ENCODE data around the gene DOCK3.
"Not testable (repeated sequence)": the region's sequence is repeated elsewhere in the genome, so short reads cannot be mapped to it uniquely, and the experiment has no call there.

DOCK3 gene

DNA sequence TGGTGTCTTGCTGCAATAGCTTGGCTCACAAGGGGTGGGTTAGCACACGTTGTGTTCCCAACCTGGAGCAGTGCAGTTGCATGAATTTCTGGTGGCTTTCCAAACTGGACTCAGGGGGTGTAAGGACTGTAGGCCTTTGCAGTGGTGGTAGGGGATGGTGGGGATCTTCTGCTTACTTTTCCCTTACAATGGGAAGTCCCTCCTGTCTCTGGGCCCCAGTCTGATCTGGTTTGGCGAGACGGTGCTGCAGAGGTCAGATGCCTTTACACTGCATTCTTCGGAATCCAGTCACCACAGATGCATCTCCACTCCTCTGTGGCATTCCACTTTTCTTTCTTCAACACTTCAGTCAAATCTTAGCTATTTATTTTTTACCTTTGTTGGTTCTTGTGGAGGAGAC is 132.1 kb downstream of the DOCK3 start:
- peak; percentile 19 for DNase-seq (ENCODE audit: low spot score)

DNA sequence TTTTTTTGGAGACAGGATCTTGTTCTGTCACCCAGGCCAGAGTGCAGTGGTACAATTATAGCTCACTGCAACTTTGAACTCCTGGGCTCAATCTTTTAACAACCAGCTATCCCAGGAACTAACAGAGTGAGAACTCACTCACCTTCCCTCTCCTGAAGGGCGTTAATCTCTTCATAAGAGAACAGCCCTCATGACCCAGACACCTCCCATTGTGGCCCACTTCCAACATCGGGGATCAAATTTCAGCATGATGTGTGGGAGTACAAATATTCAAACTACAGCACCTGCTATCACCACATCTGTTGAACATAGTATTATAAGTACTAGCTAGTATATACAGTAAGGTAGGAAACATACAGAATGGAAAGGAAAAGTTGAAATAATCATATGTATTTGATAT is 132.5 kb downstream of the DOCK3 start:
- no peak for DNase-seq (ENCODE audit: low spot score)

DNA sequence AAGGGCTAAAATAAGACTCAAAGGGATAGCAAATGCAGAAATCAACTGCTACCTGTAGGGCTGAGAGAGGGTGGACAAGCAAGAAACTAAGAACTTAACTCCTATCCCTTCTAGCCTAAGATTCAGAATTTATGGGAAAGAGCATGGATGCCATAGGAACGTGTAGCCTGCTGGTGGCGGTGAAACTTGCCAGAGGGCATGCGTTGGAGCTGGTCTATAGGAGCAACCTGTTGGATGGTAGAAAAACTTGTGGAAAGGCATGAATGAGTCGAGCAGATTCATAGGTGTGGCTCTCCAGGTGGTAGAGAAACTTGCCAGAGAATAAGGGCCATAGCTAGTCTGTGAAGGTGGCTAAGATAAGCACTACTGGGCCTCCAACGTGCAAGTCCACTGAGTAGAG is 137.2 kb downstream of the DOCK3 start:
- DNase-seq (ENCODE audit: low spot score): no peak

DNA sequence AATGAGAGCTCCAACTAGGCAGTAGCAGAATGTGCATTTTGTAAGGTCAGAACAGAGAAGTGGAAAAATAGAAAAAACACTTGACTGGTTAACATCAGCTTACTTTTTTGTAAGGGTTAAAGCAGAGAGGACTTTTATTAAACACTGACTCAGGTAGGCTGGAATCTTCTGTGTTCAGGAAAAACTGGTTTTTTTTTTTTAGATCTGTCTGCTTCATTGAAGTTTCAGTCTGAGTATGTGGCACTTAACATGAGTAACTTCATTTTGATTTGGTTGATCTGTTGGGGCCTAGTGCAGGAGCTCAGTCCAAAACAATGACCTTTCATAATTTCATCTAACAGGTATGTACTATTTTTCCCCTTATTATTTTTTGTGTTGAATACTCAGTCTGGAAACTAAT is 141.1 kb downstream of the DOCK3 start:
- DNase-seq (ENCODE audit: low spot score): no peak

DNA sequence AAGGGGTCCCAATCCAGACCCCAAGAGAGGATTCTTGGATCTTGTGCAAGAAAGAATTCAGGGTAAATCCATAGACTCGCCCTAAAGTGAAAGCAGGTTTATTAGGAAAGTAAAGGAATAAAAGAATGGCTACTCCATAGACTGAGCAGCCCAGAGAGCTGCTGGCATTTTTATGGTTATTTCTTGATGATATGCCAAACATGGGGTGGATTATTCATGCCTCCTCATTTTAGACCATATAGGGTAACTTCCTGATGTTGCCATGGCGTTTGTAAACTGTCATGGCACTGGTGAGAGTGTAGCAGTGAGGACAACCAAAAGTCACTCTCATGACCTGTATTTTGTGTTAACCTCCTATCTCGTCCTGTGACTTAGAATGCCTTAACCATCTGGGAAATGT is 142.2 kb downstream of the DOCK3 start:
- DNase-seq (ENCODE audit: low spot score): no peak

DNA sequence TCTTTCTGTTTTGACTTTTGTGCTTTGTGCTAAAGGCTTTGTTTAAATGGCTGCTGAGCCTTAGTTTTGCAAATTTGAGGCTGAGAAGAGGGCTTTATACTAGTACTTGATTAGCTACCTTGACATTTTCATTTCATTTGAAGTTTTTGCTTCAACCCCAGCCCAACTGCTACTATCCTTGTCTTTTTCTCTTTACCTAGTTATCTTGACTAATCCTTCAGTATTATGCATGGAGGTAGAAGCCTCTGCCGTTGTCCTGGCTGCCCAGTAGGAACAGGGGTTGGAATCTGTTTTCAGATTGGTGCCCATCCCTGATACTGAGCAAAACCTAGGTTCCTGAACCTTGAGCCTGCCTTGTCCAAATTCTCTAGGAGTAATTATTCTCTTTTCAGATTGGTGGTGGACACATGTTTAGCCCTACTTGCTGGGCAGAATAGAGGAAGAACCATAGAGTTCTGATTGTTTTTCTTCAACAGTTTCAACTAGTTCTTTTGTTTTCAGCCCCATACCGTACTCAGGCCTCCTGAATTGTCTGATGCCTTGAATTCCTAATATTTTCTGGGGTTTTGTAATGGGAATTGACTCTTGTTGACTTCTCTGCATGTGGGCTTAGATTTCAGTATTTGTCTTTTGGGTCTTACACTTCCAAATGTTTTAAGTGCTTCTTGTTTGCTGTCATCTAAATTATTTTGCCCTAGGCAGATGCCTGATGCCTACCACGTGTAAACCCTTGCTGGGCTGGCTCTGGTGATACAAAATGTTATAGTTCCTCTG is 143.2 kb downstream of the DOCK3 start:
- DNase-seq (ENCODE audit: low spot score): no peak

DNA sequence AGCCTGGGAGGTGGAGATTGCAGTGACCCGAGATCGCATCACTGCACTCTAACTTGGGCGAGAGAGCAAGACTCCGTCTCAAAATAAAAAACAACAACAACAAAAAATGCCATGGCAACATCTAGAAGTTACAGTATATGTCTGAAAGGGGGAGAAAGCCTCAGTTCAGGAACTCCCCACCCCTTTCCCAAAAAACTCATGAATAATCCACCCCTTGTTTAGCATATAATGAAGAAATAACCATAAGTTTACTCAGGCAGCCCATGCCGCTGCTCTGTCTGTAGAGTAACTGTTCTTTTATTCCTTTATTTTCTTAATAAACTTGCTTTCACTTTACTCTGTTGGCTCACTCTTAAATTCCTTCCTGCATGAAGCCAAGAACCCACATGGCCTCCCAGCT is 145.2 kb downstream of the DOCK3 start:
- DNase-seq (ENCODE audit: low spot score): no peak

DNA sequence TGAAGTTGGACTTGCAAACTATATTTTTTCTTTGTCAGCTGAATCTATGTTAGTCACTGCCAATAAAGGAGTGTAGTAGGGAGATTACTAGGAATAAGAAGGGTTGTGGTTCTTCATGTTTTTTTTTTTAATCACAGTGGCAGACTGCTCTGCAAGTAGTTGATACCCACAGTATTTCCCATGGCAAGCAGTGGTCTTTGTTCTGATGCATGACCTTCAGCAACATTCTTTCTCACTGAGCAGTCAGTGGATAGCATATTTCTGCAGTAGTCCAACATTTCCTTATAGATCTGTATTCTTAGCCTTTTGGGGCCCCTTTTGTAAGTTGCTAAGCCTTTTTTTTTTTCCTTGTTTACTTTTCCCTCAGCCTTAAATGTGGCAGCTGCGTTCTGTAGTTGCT is 151.1 kb downstream of the DOCK3 start:
- no peak for DNase-seq (ENCODE audit: low spot score)

DNA sequence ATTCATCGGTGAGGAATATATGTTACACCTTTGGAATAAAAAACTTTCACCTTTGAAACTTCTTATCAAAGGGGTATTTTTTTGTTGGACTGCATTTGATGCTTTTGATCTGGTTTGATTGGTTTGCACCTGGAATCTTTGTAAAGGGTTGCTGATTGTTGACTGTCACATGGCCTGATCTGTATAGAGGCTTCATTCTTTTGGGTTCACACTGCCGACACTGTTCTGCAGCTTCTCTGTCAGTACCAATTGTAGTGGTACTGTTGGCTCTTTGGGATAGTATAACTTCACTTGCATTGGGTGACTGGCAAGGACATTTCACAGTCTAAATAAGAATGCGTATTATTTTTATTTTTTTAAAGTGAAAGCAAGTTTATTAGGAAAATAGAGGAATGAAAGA is 155.7 kb downstream of the DOCK3 start:
- DNase-seq (ENCODE audit: low spot score): no peak

DNA sequence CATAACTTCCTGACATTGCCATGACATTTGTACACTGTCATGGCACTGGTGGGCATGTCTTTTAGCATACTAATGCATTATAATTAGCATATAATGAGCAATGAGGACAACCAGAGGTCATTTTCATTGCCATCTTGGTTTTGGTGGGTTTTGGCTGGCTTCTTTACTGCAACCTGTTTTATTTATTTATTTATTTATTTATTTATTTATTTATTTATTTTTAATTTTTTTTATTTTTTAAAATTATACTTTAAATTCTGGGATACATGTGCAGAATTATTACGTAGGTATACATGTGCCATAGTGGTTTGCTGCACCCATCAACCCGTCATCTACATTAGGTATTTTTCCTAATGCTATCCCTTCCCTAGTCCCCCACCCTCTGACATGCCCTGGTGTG is 156.3 kb downstream of the DOCK3 start:
- not testable (repeated sequence) for DNase-seq (ENCODE audit: low spot score)

DNA sequence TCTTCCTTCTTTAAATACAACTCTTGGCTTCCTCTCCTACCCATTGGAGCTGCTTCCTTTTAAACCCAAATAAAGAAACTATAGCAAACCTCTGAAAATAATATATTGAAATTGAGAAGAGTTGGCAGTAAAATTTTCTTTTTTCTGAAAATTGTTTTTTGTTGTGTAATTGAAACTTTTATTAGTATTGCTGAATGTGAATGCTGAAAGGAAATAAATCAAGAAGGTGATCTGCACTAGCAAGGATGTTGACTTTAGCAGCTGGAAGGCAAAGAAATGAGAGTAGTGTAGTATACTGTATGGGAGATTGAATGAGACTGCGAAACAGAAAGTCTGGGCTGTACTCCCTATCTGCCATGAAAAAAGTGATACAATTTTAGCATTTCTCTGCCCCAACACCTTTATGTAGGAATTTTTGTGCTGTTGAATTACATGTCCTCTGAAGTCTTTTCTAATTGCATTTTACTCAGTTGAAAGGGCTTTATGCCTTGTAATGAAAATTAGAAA is 166.3 kb downstream of the DOCK3 start:
- no peak for DNase-seq (ENCODE audit: low spot score)

DNA sequence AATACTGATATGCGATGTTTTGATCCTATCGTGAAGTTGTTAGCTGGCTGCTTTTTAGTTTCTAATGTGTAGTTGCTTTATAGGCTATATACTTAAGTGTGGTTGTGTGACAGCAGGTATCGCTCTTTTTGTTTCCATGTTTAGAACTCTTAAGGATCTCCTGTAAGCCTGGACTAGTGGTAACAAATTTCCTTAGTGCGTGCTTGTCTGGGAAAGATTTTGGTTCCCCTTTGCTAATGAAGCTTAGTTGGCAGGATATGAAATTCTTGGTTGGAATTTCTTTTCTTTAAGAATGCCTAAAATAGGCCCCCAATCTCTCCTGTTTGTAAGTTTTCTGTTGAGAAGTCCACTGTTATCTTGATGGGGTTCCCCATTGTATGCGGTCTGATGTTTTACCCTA is 173.6 kb downstream of the DOCK3 start:
- no peak for DNase-seq (ENCODE audit: low spot score)

DNA sequence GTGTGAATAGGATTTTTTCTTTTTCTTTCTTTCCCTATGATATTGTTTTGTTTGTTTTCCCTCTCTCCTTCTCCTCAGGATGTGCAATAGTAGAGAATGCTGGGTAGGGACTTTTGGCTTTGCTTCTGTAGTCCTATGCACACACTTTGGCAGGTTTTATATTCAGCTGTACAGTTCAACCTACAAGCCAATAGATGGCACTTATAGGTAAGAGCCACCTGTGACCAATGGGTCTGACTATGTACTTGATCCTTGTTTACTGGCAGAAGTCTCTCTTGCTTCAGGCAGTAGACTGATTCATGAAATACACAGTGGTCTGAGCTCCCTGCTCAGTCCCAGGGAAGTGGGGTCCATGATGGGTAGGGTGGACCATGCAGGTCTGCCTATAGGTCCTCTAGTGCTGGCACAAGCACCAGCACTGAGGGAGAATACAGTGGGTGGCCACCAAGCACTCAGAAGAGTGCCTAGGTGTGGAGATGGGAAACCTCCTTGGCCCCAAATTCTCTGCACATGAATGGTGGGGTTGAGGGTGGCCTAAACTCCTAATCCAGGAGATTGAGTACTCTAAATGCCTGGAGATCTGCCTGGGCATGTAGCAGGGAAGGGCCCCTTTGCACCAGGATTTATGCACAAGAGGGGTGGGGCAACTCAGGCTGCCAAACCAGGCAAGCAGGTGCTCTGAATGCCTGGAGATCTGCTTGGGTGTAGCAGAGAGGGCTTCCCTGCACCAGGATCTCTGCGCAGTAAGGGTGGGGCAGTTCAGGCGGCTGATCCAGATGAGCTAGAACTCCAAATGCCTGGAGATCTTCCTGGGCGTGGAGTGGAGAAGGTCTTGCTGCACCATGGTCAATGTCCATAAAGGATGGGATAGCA is 176.1 kb downstream of the DOCK3 start:
- DNase-seq (ENCODE audit: low spot score): no peak

DNA sequence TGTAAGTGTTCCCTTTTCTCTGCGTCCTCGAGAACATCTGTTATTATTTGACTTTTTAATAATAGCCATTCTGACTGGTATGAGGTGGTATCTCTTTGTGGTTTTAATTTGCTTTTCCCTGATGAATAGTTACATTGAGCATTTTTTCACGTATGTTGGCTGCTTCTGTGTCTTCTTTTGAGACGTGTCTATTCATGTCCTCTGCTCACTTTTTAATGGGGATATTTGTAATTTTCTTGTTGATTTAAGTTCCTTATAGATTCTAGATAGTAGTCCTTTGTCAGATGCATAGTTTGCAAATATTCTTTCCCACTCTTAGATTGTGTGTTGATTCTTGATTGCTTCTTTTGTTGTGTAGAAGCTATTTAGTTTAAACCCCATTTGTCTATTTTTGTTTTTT is 179.2 kb downstream of the DOCK3 start:
- DNase-seq (ENCODE audit: low spot score): no peak

DNA sequence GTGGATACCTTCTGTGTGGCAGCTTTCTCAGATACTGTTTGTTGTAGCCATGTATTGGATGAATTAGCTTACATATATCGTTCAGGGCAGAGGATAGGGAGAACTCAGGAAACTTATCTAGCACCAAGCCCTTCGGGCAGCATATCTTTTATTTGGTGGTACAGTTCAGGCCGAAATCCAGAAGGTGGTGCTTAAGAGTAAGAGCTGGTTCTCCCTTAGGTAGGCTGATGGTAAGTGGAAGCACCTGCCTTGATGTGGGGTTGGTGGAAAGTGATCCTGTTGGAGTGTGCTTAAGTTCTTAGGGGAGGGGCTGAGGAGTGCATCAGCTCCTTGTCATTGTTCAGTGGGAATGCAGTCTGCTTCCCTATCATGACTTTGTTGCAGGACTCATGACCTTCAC is 187.5 kb downstream of the DOCK3 start:
- DNase-seq (ENCODE audit: low spot score): no peak

DNA sequence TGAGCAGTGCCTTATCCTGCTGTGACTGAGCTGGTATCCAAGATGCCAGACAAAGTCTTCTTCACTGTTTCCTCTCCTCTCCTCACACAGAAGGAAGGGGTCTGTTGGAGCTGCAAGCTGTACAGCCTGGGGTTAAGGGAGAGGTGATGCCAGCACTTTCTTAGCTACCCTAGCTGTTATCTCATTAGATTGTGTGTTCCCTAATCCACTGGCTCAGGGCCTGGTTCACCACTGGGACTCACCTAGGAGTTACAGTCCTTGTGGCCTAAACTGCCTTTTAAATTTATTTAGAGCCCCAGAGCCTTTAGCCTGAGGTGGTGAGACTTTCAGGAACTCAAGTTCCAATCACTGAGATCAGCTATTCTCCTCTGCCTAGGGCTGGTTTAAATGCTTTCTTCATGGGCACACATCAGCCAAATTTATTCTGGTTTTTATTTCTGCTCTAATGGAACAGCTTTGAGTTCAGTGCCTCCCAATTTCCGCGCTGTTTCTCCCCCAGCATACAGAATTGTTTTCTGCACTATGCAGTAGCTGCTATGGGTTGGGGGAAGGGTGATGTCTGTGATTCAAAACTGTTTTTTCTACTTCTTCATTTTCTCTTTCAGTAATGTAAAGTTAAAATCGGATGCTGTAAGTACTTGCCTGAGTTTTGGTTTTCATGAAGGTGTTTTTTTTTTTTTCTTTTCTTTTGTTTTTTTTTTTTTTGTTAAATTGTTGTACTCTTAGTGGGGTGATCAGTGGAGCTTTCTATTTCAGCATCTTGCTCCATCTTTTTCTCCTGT is 198.8 kb downstream of the DOCK3 start:
- no peak for DNase-seq (ENCODE audit: low spot score)

DNA sequence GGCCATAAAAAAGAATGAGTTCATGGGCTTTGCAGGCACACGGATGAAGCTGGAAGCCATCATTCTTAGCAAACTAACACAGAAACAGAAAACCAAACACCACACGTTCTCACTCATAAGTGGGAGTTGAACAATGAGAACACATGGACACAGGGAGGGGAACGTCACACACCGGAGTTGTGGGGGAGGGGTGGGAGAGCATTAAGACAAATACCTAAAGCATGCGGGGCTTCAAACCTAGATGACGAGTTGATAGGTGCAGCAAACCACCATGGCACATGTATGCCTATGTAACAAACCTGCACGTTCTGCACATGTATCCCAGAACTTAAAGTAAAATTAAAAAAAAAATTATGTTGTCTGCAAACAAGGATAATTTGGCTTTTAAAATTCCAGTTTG is 200.1 kb downstream of the DOCK3 start:
- DNase-seq (ENCODE audit: low spot score): not testable (repeated sequence)

DNA sequence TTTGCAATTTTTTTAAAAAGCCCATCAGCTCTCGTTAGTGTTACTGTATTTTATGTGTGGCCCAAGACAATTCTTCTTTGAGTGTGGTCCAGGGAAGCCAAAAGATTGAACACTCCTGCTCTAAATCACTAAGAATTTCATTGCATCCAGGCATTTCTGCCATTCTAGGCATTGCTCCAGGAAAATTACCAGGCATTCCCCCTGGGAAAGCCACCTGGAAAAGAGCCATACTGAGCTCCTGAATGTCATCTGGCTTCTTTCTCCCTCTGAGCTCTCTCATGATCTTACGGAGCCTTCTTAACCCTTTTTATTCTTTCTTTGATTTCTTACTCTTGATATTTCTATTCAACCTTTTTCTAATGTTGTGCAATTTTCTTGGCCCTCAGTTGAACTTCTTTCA is 202.2 kb downstream of the DOCK3 start:
- no peak for DNase-seq (ENCODE audit: low spot score)

DNA sequence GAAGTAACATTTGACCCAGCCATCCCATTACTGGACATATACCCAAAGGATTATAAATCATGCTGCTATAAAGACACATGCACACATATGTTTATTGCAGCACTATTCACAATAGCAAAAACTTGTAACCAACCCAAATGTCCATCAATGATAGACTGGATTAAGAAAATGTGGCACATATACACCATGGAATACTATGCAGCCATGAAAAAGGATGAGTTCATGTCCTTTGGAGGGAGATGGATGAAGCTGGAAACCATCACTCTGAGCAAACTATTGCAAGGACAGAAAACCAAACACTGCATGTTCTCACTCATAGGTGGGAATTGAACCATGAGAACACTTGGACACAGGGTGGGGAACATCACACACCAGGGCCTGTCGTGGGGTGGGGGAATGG is 208.0 kb downstream of the DOCK3 start:
- DNase-seq (ENCODE audit: low spot score): not testable (repeated sequence)

DNA sequence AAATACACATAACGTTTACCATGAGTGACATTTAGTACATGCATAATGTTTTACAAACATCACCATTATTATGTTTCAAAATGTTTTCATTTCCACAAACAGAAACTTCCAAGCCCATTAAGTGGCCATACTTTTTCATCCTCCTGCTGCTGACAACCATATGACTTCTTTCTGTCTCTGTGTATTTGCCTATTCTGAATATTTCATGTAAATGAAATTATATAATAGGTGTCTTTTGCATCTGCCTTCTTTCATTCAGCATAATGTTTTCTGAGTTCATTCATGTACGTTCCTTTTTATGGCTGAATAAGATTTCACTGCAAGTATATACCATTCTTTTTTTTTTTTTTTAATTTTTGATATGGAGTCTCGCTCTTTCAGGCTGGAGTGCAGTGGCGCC is 209.0 kb downstream of the DOCK3 start:
- no peak for DNase-seq (ENCODE audit: low spot score)

DNA sequence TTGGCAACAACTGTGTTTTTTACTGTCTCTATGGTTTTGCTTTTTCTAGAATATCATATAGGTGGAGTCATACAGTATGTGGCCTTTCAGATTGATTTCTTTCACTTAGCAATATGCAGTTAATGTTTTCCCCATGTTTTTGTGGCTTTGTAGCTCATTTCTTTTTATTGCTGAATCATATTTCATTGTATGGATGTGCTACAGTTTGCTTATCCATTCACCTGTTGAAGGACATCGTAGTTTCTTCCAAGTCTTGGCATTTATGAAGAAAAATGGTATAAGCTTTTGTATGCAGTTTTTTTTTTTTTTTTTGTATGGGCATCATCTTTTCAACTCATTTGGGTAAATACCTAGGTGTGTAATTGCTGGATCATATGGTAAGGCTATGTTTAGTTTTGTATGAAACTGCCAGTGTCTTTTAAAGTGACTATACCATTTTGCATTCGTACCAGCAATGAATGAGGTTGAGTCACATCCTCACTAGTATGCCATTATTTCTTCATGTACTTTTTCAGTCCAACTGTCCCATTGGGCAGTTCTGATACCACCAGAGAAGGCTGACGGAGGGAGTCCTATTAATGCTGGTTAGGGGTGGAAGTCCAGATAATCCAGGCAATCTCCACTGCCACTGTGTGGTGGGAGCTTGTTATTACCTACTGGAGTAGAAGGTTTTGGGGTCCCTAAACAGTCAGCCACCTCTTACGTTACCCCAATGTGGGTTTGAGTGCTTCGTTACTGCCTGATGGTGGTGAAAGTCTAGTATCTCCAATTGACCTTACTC is 210.5 kb downstream of the DOCK3 start:
- no peak for DNase-seq (ENCODE audit: low spot score)
